HG03108 (cell line): Measurements from ENCODE around the gene OR2A2.
"Not testable (repeated sequence)": the region's sequence is repeated elsewhere in the genome, so short reads cannot be mapped to it uniquely, and the experiment has no call there.

ENCODE experiments used
- ATAC-seq: cut with Tn5 transposase; IDR thresholded peaks from one replicate; pipeline ENCODE4 v1.9.1; 2021; ENCODE audit warnings: moderate library complexity; ENCODE audit not compliant: unreplicated experiment

Gene OR2A2, protein sequence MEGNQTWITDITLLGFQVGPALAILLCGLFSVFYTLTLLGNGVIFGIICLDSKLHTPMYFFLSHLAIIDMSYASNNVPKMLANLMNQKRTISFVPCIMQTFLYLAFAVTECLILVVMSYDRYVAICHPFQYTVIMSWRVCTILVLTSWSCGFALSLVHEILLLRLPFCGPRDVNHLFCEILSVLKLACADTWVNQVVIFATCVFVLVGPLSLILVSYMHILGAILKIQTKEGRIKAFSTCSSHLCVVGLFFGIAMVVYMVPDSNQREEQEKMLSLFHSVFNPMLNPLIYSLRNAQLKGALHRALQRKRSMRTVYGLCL

DNA sequence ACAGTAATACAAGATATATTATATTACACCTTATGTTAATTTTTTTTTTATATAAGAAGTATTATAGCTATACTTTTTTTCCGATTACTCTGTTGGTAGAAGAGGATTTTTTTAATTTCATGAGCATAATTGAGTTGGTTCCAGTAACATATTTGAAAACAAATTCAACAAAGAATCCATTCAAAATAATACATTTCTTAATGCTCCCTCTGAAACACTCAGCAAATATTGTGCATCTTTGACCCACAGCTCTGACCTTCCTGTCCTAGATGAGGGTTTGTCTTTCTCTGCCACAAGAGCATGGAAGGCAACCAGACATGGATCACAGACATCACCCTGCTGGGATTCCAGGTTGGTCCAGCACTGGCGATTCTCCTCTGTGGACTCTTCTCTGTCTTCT is at the start of gene OR2A2:
Gene OR2A2, plus strand, starts transcription at position 301 of the 400 bp plus-strand sequence. Its CDS starts 0 bp downstream, at position 301.
- no peak for ATAC-seq

DNA sequence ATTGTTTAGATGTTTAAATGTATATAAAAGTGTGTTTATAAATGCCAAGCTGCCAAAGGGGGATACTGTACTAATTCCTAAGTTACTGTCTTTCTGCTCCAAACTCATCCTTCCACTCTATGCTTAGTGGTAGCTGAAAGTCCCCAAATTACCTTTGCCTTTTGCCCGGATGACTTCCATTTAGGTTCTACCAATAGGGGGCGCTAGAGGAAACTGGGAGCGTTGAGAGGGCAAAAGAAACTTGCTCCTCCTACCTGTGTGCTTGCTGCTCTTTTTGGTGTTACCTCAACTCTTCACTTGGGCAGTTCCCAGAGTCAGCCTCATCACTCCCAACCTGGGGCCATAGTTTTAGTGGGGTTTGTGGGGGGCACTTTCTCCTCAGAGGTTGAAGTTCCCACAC is 45.7 kb upstream of the OR2A2 start:
- ATAC-seq = no peak

DNA sequence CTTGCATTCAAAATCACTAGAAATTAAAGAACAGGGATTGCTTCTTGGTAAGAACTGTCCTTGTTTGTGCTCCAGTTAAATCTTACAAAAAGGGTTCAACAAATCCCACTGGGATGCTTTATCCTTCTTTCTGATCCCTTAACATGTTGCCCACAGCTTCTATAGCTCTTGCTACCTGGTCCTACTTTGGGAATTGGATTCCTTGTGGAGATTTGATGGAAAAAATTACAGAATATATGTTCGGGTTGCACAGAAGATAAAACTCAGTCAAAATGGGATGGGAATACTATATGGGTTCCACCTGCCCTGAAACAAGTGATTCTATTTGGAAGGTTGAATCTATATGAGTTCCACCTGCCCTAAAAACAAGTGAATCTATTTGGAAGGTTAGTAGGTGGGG is 39.9 kb upstream of the OR2A2 start, which contains the start of gene OR2A25:
Gene OR2A25, plus strand, starts transcription at position 301 of the 400 bp plus-strand sequence. CDS start 4,409 bp downstream, outside the sequence.
- no peak for ATAC-seq

DNA sequence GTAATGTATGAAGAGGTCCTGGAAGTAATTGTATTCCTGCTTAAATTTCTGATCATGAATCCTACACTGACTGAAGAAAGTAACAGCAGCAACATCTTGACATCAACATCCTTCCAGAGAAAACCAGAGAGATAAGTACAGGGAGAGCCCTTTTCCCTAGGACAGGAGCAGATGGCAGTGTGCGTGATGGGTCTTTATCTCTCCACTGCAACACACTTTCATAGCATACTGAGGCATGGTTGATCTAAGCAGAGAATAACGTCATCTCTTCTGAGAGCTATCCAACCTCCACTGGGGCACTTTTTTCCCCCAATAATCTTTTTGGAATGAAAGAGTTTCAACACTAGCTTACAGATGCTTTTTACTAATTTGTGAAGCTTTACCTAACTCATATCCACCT is 39.4 kb upstream of the OR2A2 start:
- ATAC-seq = no peak

DNA sequence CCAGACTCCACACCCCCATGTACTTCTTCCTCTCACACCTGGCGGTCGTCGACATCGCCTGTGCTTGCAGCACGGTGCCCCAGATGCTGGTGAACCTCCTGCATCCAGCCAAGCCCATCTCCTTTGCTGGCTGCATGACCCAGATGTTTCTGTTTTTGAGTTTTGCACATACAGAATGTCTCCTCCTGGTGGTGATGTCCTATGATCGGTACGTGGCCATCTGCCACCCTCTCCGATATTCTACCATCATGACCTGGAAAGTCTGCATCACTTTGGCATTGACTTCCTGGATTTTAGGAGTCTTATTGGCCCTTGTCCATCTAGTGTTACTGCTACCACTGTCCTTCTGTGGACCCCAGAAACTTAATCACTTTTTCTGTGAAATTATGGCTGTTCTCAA is 35.0 kb upstream of the OR2A2 start:
- no peak for ATAC-seq

DNA sequence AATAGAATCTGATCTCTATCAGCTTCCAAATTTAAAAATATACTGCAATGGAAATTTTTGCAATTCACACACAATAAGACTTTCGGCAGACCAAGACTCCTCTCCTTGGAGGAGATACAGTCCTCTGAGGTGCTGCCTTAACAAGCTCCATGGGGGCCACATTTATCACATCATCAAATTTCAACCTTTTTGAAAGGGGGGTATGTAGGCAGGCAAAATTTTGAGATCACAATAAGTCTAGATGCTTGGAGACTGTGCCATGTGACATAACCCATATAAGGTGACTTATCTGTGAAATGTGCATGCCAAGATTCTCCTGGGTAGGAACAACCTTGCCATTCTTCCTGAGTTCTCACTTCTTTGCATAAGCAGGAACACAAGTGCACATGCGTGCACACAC is 23.4 kb upstream of the OR2A2 start, which contains the start of gene OR2A12:
Gene OR2A12, plus strand, starts transcription at position 301 of the 400 bp plus-strand sequence. CDS start 8,830 bp downstream, outside the sequence.
- no peak for ATAC-seq

DNA sequence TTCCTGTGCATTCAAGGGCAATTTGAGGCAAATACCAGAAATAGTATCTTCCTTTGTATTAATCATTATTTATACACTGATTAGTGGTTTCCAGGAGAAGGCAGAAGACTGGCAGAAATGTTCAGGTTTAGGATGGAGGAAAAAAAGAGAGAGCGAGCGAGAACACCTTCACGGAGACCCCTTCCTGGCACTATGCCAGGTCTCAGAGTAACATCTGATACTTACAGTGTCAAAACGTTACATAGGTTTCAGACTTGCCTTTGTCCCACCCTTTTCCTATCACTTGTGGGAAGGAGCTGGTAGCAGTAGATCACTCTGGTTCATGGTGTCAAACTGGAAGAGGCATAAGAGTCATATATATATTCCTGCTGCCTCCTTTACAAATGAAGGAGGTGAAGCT is 22.7 kb upstream of the OR2A2 start:
- no peak for ATAC-seq

DNA sequence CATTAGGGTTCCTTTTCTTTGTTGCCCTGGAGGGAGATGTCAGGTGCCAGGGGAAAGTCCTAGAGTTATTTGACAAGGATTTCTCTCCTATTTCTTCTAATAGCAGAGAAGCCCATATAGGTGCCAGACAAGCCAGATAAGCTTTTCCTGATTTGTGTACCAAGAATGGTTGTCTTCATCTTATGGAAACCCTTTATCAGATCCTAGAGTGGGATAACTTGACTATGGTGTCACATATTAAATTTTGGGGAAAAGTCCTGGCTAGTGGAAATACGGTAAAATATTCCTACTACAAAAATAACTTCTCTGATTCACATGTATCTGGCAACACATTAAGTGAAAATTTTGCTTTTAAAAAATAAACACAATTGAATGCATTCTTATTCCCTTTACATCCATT is 22.2 kb upstream of the OR2A2 start:
- ATAC-seq = no peak

DNA sequence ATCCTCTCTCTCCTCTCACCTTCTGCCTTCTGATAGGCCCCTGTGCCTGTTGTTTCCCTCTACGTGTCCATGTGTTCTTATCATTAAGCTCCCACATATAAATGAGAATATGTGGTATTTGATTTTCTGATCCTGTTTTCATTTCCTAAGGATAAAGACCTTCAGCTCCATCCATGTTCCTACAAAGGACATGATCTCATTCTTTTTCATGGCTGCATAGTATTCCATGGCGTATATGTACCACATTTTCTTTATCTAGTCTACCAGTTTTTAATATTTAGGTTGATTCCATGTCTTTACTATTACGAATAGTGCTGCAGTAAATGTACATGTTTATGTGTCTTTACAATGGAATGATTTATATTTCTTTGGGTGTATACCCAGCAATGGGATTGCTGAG is 18.7 kb upstream of the OR2A2 start:
- ATAC-seq = no peak

DNA sequence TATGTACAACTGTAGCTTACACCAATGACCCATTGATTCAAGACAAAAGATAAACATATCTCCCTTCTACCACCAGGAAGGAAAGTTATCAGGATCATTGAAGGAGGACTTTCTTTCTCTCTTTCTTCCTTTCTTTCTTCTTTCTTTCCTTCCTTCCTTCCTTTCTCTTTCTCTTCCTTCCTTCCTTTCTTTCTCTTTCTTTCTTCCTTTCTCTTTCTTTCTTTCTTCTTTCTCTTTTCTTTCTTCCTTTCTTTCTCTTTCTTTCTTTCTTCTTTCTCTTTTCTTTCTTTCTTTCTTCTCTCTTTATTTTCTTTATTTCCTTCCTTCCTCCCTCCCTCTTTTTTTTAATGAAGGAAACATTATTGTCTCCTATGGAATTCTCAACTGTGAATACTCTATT is 10.6 kb upstream of the OR2A2 start:
- no peak for ATAC-seq

DNA sequence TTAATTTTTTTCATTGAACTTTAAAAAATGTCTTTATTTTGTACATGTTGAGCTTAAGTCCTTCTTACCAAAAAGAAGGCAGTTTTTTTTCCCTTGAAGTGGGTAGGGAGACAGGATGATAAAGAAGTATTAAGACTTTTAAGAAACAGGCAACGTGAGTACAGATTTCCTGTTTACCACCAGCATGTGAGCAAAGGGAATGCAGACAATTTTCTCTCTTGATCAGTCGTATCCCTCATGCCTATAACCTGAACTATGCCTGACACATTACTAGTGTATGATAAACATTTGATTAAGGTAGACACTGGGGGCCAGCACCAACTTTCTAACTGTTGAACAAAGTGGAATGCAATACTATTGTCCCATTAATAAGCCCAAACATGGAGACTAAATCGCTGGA is 8.8 kb upstream of the OR2A2 start:
- ATAC-seq = no peak

DNA sequence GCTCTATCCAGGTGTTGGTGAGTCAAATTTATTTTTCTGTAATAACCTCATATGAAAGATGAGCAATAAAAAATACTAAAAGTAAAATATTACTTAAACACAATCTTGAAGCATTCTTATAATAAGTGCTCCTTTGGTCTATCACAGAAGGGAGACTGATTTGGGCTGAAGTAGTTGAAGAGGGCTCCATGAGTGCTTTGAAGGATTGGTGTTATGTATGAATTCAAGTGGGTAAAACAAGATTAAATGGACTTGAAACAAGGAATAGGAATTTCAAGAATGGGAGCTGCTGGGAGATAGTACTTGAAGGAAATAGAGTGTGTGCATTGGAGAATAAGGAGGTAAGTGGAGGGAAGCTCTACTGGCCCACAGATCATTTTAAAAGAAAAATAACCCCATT is 7.3 kb upstream of the OR2A2 start:
- ATAC-seq = no peak

DNA sequence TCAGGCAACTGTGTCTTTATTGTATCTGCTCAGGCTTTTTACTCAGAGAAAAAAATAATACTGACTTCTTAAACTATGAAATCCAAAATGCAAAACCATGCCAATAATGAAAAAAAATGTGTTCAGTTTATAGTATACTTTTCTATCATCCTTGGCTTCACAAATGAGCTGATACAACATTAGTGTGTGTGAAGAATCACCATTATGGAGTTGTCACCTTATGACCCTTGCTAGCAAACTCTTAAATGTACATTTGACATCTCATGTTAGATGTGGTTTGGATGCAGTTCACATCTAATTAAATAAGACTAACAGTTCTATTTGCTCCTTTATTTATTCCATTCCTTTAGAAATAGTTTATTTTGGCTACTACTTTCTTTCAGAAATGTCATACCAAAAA is 4.2 kb upstream of the OR2A2 start:
- ATAC-seq = no peak

DNA sequence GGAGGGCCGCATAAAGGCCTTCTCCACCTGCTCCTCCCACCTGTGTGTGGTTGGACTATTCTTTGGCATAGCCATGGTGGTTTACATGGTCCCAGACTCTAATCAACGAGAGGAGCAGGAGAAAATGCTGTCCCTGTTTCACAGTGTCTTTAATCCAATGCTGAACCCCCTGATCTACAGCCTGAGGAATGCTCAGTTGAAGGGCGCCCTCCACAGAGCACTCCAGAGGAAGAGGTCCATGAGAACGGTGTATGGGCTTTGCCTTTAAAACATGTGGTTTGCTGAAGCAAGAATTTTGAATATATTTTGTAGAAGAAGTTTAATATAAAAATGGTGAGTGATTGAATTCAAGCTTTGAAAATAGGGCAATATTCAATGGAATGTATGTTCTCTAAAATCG is 889 bp downstream of the OR2A2 start:
- ATAC-seq = no peak

DNA sequence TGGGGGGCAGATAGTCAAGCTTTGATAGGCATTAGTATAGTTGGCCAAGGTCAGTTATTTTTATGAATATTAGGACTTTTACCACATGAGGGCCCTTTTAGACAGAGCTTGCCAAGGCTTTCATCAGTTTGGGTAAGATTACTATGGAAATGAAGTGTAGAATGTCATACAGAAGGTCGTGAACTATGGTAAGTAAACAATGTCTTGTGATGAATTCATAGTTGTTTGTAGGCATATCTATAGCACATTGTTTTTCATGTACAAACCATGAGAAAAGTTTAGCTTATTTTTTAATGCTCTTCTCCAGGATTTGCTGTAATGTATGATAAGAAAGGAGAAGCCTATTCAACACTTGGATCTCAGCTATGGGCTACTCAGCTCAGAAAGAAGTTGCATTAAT is 4.3 kb downstream of the OR2A2 start:
- no peak for ATAC-seq

DNA sequence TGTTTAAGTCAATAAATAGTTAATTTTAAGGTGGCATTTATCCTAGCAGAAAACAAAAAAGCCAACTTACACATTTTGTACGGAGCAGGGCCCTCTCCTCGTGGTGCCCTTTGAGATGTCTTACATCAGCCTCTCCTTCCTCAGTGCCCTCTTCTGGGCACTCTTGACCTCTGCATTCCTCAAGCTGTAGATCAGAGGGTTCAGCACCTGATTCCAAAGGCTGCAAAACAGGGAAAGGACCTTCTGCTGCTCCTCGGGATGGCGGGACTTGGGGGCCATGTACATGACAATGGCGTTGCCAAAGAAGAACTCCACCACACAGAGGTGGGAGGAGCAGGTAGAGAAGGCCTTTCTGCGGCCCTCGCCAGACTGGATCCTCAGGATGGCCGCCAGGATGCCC is 9.0 kb downstream of the OR2A2 start:
- no peak for ATAC-seq

DNA sequence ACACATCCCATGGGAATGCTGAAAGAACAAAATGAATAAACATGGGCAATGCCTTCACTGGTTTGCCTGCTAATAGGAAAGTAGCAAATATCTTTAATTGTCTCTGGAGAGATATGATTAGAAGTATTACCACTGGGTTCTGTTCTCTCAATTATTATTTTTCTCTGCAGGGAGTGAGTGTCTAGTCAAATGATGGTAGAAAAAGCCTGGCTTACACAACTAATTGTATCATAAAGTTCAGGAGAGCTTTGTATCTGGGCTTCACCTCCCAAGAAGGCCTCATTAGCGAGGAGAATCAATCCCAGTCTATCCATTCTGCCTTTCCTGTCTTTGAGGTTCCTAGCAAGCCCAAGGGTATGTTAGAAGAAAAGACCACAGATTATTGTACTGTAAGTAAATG is 13.5 kb downstream of the OR2A2 start, which contains the start of gene OR2A14:
Gene OR2A14, plus strand, starts transcription at position 301 of the 400 bp plus-strand sequence. CDS start 5,937 bp downstream, outside the sequence.
- no peak for ATAC-seq

DNA sequence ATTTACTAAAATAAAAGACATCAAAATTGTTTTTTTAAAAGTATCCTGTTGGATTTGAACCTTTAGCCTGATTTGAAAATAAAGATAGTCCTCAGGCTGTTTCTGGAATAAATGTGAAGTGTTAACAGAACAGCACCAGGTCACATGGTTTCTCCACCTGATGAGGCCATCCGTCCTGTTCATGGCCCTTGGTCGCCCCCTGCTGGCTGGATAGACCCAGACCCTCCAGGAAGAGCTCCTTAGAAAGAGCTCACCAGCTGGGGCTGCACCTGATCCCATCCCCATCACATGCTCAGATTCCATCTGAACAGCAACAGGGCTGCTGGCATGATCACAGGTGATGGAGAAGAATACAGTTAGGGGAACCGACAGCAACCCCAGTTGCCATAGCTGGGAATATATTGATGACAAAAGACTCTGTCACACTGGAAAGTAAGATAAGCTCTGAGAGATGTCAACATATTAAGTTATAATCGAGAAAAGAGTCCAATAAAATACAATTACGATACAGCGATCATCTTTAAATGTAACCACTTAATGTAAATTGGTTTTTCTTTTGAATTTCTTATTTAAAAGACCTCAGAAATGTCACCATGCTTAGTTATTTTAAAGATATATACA is 18.4 kb downstream of the OR2A2 start:
- peak; percentile 99 for ATAC-seq

DNA sequence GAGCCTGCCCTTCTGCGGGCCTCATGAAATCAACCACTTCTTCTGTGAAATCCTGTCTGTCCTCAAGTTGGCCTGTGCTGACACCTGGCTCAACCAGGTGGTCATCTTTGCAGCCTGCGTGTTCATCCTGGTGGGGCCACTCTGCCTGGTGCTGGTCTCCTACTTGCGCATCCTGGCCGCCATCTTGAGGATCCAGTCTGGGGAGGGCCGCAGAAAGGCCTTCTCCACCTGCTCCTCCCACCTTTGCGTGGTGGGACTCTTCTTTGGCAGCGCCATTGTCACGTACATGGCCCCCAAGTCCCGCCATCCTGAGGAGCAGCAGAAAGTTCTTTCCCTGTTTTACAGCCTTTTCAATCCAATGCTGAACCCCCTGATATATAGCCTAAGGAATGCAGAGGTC is 20.2 kb downstream of the OR2A2 start:
- ATAC-seq = not testable (repeated sequence)

DNA sequence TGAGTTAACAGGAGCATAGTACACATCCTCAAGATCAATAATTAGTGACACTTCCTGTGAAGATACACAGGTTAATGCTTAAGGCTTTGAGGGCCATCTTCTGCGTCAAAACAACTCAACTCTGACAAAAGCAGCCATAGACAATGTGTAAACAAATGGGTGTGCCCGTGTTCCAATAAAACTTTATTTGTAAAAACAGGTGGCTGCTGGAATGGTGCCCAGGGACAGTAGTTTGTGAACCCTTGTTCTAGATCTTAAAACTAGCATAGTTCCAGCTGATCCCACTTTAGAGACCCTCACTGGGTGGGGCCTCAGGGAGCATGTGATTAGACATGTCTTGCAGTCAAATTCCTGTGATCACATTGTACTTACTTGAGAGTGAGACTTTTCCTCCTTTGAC is 21.3 kb downstream of the OR2A2 start:
- ATAC-seq = no peak

DNA sequence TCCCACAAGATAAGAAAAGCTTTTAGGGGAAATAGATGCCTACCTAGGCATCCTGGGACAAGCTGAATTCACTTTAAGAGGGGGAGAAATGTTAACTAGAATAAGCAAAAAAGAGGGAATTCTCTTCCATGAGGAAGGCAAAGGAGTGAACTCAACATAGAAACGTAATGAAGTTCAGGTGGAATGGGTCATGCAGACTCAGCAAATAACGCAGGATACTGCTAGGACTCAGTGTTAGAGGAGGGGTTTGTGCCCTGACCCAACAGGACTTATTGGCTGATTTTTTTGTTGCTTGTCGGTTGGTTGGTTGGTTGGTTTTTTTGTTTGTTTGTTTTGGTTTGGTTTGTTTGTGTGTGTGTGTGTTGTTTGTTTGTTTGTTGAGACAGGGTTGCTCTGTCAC is 22.9 kb downstream of the OR2A2 start:
- no peak for ATAC-seq

DNA sequence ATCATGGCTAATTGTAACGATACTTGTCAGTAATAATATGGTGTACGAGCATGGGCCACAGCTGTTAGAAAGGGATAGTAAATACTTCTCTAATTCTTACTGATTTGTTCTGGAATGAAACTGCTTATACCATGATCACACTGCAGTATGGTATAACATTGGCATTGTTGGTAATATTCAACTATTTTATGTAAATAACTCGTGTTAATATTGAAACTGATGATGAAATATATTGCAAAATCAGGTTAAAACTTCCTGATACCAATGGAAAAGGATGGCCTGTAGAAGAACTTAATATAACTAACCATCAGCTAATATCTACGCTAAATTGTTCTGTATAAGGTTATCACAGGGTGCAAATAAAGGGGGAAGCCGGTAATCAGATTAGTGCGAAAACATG is 23.9 kb downstream of the OR2A2 start:
- no peak for ATAC-seq
